ENCODE measurements around the gene DCAF11. TPM values are rescaled to one million over a fixed set of nuclear protein-coding genes. Genes with fewer than 3 reads are reported as not detected.
A peak's percentile ranks its signal among the peaks of the same experiment; 100 is the strongest.

Gene DCAF11
- total RNA-seq, 6 donors from 2014 or later: 68.4 to 138 (median 95.0) TPM

DNA sequence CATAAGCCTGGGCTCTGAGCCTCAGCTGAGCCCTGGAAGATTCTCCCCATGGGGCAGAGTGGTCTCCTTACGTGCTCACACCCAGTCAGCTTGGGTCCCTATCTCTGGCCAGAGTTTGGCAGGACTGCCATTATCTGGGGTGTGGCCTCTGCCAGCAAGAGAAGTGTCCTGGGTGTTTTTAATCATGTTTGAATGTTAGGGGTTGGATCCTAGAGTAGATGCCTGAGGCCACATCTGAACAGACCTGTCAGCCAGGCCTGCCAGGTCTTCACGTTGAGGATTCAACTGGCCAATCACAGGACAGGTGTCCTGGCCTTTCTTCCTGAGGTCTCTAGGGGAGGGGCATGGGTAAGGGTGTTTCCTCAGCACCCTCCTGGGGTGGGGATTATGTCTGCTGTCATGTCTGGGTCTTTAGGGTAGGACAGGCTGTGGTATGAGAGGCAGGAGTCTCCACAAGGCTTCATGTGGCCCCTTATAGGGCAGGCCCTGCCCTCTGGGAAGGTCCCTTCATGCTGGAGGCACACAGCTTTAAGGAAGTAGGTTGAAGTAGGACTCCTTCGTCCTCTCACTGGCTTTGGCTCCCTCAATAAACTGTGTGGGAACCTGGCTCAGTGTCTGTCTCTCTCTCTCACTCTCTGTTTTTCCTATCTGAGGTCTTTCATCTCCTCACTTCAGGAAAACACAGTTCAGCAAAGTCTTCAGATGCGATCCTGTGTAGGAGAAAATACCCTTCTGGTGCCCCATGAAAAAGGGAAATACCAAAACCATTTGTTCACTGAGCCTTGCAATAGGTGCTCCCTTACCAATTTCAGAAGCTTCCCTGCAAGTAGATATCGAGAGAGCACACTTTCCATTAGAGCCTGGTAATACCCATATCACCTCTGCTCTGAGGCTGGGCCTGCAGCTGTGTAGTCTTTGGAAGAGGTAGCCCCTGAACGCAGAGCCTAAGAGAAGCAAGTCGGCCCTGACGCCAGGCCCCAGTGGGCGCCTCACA lies 9.1 kb downstream of the DCAF11 start:
- Histone ChIP-seq H3K9me3 (no peaks in the 10 kb centered on the region), H3K4me3 (no peak overlapping the region), H3K4me1 (no peaks in the 10 kb centered on the region), H3K27ac (no peak overlapping the region), H3K27me3 (no peaks in the 10 kb centered on the region), H3K36me3 (peaks cover 38 to 57% (median 50%) of the 10 kb centered on the region in 4 donors)
- WGBS, 2 donors: 86% methylated on average over 9 of the region's 9 CpGs
- no peak for TF ChIP-seq POLR2A (IDR thresholded peaks at IDR 0.05)
- TF ChIP-seq POLR2AphosphoS5 (IDR thresholded peaks at IDR 0.05): no peak
- TF ChIP-seq, protein P1, sequence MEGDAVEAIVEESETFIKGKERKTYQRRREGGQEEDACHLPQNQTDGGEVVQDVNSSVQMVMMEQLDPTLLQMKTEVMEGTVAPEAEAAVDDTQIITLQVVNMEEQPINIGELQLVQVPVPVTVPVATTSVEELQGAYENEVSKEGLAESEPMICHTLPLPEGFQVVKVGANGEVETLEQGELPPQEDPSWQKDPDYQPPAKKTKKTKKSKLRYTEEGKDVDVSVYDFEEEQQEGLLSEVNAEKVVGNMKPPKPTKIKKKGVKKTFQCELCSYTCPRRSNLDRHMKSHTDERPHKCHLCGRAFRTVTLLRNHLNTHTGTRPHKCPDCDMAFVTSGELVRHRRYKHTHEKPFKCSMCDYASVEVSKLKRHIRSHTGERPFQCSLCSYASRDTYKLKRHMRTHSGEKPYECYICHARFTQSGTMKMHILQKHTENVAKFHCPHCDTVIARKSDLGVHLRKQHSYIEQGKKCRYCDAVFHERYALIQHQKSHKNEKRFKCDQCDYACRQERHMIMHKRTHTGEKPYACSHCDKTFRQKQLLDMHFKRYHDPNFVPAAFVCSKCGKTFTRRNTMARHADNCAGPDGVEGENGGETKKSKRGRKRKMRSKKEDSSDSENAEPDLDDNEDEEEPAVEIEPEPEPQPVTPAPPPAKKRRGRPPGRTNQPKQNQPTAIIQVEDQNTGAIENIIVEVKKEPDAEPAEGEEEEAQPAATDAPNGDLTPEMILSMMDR (IDR thresholded peaks at IDR 0.05): no peak
- DNase-seq (no peak), ATAC-seq (ENCODE audit: low FRiP score in 2 of 2) (peak in 1 of 2 donors; percentile 28)

GRCh38 chr14:24126939-24127338 lies 12.4 kb downstream of the DCAF11 start:
- DNase-seq (no peak), ATAC-seq (ENCODE audit: low FRiP score in 2 of 2) (no peak)
- Histone ChIP-seq H3K36me3 (peaks cover 10 to 24% (median 20%) of the 10 kb centered on the region in 4 donors), H3K27me3 (no peaks in the 10 kb centered on the region), H3K4me3 (no peak overlapping the region), H3K27ac (no peak overlapping the region), H3K9me3 (no peaks in the 10 kb centered on the region), H3K4me1 (peaks cover 0 to 10% (median 5%) of the 10 kb centered on the region in 4 donors)
- TF ChIP-seq EP300 (IDR thresholded peaks at IDR 0.05): no peak
- TF ChIP-seq, protein P1 (IDR thresholded peaks at IDR 0.05): no peak
- TF ChIP-seq POLR2AphosphoS5 (IDR thresholded peaks at IDR 0.05): no peak
- TF ChIP-seq POLR2A (IDR thresholded peaks at IDR 0.05): no peak

DNA sequence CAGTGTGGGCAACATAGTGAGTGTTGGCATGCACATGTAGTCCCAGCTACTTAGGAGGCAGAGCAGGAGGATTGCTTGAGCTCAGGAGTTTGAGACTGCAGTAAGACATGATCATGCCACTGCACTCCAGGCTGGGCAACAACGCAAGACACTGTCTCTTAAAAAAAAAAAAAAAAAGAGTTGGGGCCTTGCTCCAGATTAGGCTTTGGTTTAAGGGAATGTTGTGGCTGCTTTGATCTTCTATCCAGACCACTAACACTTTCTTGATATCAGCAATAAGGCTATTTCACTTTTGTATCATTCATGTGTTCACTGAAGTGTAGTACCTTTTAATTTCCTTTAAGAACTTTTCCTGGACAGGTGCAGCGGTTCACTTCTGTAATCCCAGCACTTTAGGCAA lies 13.1 kb downstream of the DCAF11 start:
- no peak overlapping the region for H3K27ac ChIP-seq
- TF ChIP-seq POLR2AphosphoS5 (IDR thresholded peaks at IDR 0.05) (no peak), POLR2A (IDR thresholded peaks at IDR 0.05) (no peak), EP300 (IDR thresholded peaks at IDR 0.05) (no peak)
- TF ChIP-seq, protein P1 (IDR thresholded peaks at IDR 0.05): no peak
- ATAC-seq (ENCODE audit: low FRiP score in 2 of 2) (no peak), DNase-seq (no peak)
- H3K4me1 ChIP-seq: peaks cover 0 to 10% (median 5%) of the 10 kb centered on the region in 4 donors
- 85 to 86% methylated on average over 2 of the region's 2 CpGs for WGBS, 2 donors
- H3K27me3 ChIP-seq: no peaks in the 10 kb centered on the region
- peaks cover 6 to 17% (median 12%) of the 10 kb centered on the region in 4 donors for H3K36me3 ChIP-seq
- no peaks in the 10 kb centered on the region for H3K9me3 ChIP-seq
- no peak overlapping the region for H3K4me3 ChIP-seq

- Histone ChIP-seq H3K4me3 (no peak overlapping the region), H3K4me1 (peaks cover 0 to 10% (median 5%) of the 10 kb centered on the region in 4 donors), H3K9me3 (no peaks in the 10 kb centered on the region), H3K36me3 (peaks cover 0 to 2% (median 0%) of the 10 kb centered on the region in 4 donors), H3K27ac (no peak overlapping the region), H3K27me3 (no peaks in the 10 kb centered on the region)
- 94% methylated on average over 8 of the region's 8 CpGs for WGBS, 2 donors
- TF ChIP-seq EP300 (IDR thresholded peaks at IDR 0.05): no peak
- DNase-seq (no peak), ATAC-seq (ENCODE audit: low FRiP score in 2 of 2) (no peak)
Observed at GRCh38 chr14:24129410-24129998, 14.9 kb downstream of the DCAF11 start.

- ATAC-seq (ENCODE audit: low FRiP score in 2 of 2) (no peak), DNase-seq (no peak)
- TF ChIP-seq EP300 (IDR thresholded peaks at IDR 0.05) (no peak), POLR2A (IDR thresholded peaks at IDR 0.05) (no peak), POLR2AphosphoS5 (IDR thresholded peaks at IDR 0.05) (no peak)
- TF ChIP-seq, protein P1 (IDR thresholded peaks at IDR 0.05): no peak
- peaks cover under 1 to 12% (median 9%) of the 10 kb centered on the region in 4 donors for H3K4me1 ChIP-seq
- H3K4me3 ChIP-seq: no peak within 1 kb of the TSS
- peak within 1 kb of the TSS; percentile 51 to 77 (median 72) for H3K27ac ChIP-seq
- 79 to 95% methylated on average over 5 of the region's 5 CpGs for WGBS, 2 donors
- no peaks in the 10 kb centered on the region for H3K36me3 ChIP-seq
- no peaks in the 10 kb centered on the region for H3K27me3 ChIP-seq
- no peaks in the 10 kb centered on the region for H3K9me3 ChIP-seq
Observed at GRCh38 chr14:24130380-24130716, 15.8 kb downstream of the DCAF11 start, which contains the start of gene FITM1. Gene FITM1, plus strand, starts transcription at chr14:24130659. Its CDS starts 905 bp downstream, at chr14:24131564.

All from upper lobe of left lung (tissue), 6 donors.